OCI-LY7 (cell line): ENCODE data around the gene NOL12. TPM values are rescaled to one million over a fixed set of nuclear protein-coding genes. Genes with fewer than 3 reads are reported as not detected.

Experiments used
- BruUV-seq: library from RNA; stranded (reverse); fragments of 400-500 nt; replicated peaks from 2 replicates; lab custom pipeline; 2021; lab: Mats Ljungman, UMichigan
- CTCF ChIA-PET: fragments of 300-600 bp; sonication (Branson Sonifier 250); formaldehyde crosslinking; loops from one replicate; lab custom pipeline; 2022; ENCODE audit warnings: antibody characterized with exemption; ENCODE audit not compliant: unreplicated experiment; lab: Charles Lee
- POLR2A ChIA-PET: fragments of 300-600 bp; sonication (Branson Sonifier 250); formaldehyde crosslinking; loops from one replicate; lab custom pipeline; 2022; ENCODE audit warnings: antibody characterized with exemption; lab: Charles Lee
- DNase-seq: peaks from one replicate; pipeline ENCODE4 v3.0.0-alpha.2; 2015; ENCODE audit warnings: low spot score
- H2AFZ ChIP-seq: fragments of 200-600 bp; sonication (generic), shearing (Covaris generic); 2 replicates; pipeline ENCODE4 v1.6.1; 2014; ENCODE audit warnings: mild to moderate bottlenecking, antibody characterized with exemption, low read length, moderate library complexity
- H3K27ac ChIP-seq: fragments of 200-600 bp; sonication (generic); 2 replicates; pipeline ENCODE4 v1.5.1; 2014; ENCODE audit warnings: mixed run types, low read depth, mild to moderate bottlenecking, moderate library complexity, low read length, inconsistent platforms; ENCODE audit not compliant: poor library complexity, severe bottlenecking
- H3K36me3 ChIP-seq: fragments of 200-600 bp; sonication (generic); 2 replicates; pipeline ENCODE4 v1.6.1; 2014; ENCODE audit warnings: mild to moderate bottlenecking, antibody characterized with exemption, low read length, moderate library complexity, mixed read lengths; ENCODE audit not compliant: insufficient read depth
- H3K4me1 ChIP-seq: fragments of 200-600 bp; sonication (generic); 2 replicates; pipeline ENCODE4 v1.5.1; 2014; ENCODE audit warnings: mild to moderate bottlenecking, low read length; ENCODE audit not compliant: insufficient read depth, poor library complexity, severe bottlenecking
- H3K4me2 ChIP-seq: fragments of 200-600 bp; sonication (generic); 2 replicates; pipeline ENCODE4 v1.6.1; 2014; ENCODE audit warnings: mild to moderate bottlenecking, low read length
- H3K4me3 ChIP-seq: fragments of 200-600 bp; sonication (generic); 2 replicates; pipeline ENCODE4 v1.5.1; 2014; ENCODE audit warnings: mild to moderate bottlenecking, low read depth, low read length; ENCODE audit not compliant: poor library complexity, severe bottlenecking
- H3K79me2 ChIP-seq: fragments of 200-600 bp; sonication (generic); 2 replicates; pipeline ENCODE4 v1.6.1; 2016; ENCODE audit warnings: low read depth, mild to moderate bottlenecking, low read length, moderate library complexity, mixed read lengths; ENCODE audit not compliant: insufficient read depth
- H3K9me2 ChIP-seq: fragments of 200-600 bp; sonication (generic); 2 replicates; pipeline ENCODE4 v1.6.1; 2016; ENCODE audit warnings: mild to moderate bottlenecking, low read length, mixed read lengths; ENCODE audit not compliant: insufficient read depth
- H3K9me3 ChIP-seq: fragments of 200-600 bp; sonication (generic); 2 replicates; pipeline ENCODE4 v1.6.1; 2014; ENCODE audit warnings: mild to moderate bottlenecking, mixed run types, low read length, mixed read lengths
- H4K20me1 ChIP-seq: fragments of 200-600 bp; sonication (generic); 2 replicates; pipeline ENCODE4 v1.6.1; 2014; ENCODE audit warnings: mild to moderate bottlenecking, antibody characterized with exemption, low read length, moderate library complexity, mixed read lengths; ENCODE audit not compliant: insufficient read depth
- EZH2phosphoT487 ChIP-seq: fragments of 200-600 bp; sonication (generic); IDR thresholded peaks from 2 replicates; pipeline ENCODE4 v1.6.1; 2018; ENCODE audit warnings: low read depth, borderline replicate concordance, mild to moderate bottlenecking, mixed run types, antibody characterized with exemption, low read length, moderate library complexity, mixed read lengths
- intact Hi-C: fragments of 100-400 bp; cut with micrococcal nuclease; formaldehyde crosslinking; loops from one replicate; pipeline ENCODE4 v1.10.0; 2022; ENCODE audit not compliant: unreplicated experiment
- total RNA-seq, 2 experiments: library from RNA; depleted of rRNA in 1 of 2; stranded (reverse); fragments of >200 nt in 1 of 2; shearing (Covaris generic) in 1 of 2; gene quantifications; 2 replicates each; pipeline ENCODE4 v1.2.3, GENCODE V29; 2014 to 2022
- TF ChIP-seq, protein P1 (sequence below): fragments of 200-600 bp; sonication (generic); conservative IDR thresholded peaks from 2 replicates; pipeline ENCODE4 v1.5.1; 2014; ENCODE audit warnings: mild to moderate bottlenecking, antibody characterized with exemption, low read length, moderate library complexity, mixed read lengths

Gene NOL12
- total RNA-seq, 2 experiments from 2014 or later: 62.3 to 64.6 TPM

DNA sequence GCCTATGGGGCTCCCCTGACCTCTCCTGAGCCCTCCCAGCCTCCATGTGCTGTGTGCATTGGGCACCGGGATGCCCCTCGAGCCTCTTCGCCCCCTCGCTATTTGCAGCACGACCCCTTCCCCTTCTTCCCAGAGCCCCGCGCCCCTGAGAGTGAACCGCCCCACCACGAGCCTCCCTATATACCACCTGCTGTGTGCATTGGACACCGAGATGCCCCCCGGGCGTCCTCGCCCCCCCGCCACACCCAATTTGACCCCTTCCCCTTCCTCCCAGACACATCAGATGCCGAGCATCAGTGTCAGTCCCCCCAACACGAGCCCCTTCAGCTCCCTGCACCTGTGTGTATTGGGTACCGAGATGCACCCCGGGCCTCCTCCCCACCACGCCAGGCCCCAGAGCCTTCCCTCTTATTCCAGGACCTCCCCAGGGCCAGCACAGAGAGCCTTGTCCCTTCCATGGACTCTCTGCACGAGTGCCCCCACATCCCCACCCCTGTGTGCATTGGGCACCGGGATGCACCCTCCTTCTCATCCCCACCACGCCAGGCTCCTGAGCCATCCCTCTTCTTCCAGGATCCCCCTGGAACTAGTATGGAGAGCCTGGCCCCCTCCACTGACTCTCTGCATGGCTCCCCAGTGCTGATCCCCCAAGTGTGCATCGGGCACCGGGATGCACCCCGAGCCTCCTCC is 39.6 kb downstream of the NOL12 start:
- POLR2A ChIA-PET: interaction anchor here (0.6 kb wide), 1 partner anchor 1010 kb away, joined by 5 read pairs; no protein-coding TSS in a partner anchor
- Histone ChIP-seq H3K9me3 (no peaks in the 10 kb centered on the region), H3K4me3 (no peak overlapping the region), H3K4me1 (no peaks in the 10 kb centered on the region), H3K9me2 (no peaks in the 10 kb centered on the region), H2AFZ (no peak overlapping the region), H3K27ac (no peak overlapping the region), H3K79me2 (no peaks in the 10 kb centered on the region), H3K4me2 (no peak overlapping the region), H3K36me3 (no peaks in the 10 kb centered on the region), H4K20me1 (no peaks in the 10 kb centered on the region)
- no peak for TF ChIP-seq EZH2phosphoT487
- TF ChIP-seq, protein P1, sequence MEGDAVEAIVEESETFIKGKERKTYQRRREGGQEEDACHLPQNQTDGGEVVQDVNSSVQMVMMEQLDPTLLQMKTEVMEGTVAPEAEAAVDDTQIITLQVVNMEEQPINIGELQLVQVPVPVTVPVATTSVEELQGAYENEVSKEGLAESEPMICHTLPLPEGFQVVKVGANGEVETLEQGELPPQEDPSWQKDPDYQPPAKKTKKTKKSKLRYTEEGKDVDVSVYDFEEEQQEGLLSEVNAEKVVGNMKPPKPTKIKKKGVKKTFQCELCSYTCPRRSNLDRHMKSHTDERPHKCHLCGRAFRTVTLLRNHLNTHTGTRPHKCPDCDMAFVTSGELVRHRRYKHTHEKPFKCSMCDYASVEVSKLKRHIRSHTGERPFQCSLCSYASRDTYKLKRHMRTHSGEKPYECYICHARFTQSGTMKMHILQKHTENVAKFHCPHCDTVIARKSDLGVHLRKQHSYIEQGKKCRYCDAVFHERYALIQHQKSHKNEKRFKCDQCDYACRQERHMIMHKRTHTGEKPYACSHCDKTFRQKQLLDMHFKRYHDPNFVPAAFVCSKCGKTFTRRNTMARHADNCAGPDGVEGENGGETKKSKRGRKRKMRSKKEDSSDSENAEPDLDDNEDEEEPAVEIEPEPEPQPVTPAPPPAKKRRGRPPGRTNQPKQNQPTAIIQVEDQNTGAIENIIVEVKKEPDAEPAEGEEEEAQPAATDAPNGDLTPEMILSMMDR: no peak
- no TSS peak for BruUV-seq
- CTCF ChIA-PET: no interaction called here
- DNase-seq: no peak
- intact Hi-C loops: no loop called here

DNA sequence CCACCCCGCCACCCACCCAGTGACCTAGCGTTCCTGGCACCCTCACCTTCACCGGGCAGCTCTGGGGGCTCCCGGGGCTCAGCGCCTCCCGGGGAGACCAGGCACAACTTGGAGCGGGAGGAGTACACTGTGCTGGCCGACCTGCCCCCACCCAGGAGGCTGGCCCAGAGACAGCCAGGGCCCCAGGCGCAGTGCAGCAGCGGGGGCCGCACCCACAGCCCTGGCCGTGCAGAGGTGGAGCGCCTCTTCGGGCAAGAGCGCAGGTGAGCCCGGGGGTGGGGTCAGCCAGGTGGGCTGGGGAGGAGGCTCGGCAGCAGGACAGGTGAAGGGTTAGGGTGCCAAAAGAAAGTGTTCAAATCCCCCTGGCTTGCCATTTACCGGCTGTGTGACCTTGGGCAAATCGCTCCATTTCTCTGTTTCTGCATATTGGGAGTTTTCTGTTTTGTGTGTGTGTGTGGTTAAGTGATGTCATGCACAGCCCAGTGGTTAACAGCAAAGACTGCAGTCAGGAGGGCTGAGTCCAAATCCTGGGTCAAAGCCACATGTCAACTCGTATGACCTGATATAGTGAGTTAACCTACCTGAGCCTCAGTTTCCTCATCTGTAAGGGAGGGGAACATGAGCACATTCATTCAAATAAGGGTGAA is 40.2 kb downstream of the NOL12 start:
- ChIA-PET CTCF (no interaction called here), POLR2A (interaction anchor here (0.6 kb wide), 1 partner anchor 1009 kb away, joined by 5 read pairs; no protein-coding TSS in a partner anchor)
- no peaks in the 10 kb centered on the region for H3K79me2 ChIP-seq
- no peak for TF ChIP-seq EZH2phosphoT487
- TF ChIP-seq, protein P1: peak; percentile 41; the same call in 1 of the 2 replicates
- H3K27ac ChIP-seq: no peak overlapping the region
- peak; percentile 23 for DNase-seq
- no TSS peak for BruUV-seq
- no peak overlapping the region for H3K4me3 ChIP-seq
- intact Hi-C loops: no loop called here
- H3K36me3 ChIP-seq: no peaks in the 10 kb centered on the region
- H3K4me1 ChIP-seq: no peaks in the 10 kb centered on the region
- H3K9me3 ChIP-seq: no peaks in the 10 kb centered on the region
- H4K20me1 ChIP-seq: no peaks in the 10 kb centered on the region
- H2AFZ ChIP-seq: no peak overlapping the region
- H3K4me2 ChIP-seq: no peak overlapping the region
- H3K9me2 ChIP-seq: no peaks in the 10 kb centered on the region

DNA sequence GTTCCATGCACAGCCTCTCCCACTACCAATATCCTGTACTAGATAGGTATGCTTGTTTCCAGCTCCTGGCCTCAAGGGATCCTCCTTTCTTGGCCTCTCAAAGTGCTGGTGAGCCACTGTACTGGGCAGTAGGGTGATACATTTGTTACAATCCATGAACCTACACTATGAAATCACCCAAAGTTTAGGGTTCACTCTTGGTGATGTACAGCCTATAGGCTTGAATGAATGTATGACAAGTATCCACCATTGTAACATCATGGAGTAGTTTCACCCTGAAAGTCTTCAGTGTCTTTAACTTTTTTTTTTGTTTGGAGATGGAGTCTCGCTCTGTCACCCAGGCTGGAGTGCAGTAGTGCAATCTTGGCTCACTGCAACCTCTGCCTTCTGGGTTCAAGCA is 42.5 kb downstream of the NOL12 start:
- POLR2A ChIA-PET: interaction anchor here (0.7 kb wide), 2 partner anchors 85 to 176 kb away, joined by 3 to 6 read pairs; no protein-coding TSS in a partner anchor
- H3K27ac ChIP-seq: no peak overlapping the region
- no peaks in the 10 kb centered on the region for H4K20me1 ChIP-seq
- no peaks in the 10 kb centered on the region for H3K9me3 ChIP-seq
- DNase-seq: no peak
- intact Hi-C loops: no loop called here
- H3K36me3 ChIP-seq: no peaks in the 10 kb centered on the region
- H2AFZ ChIP-seq: no peak overlapping the region
- H3K4me2 ChIP-seq: no peak overlapping the region
- H3K79me2 ChIP-seq: no peaks in the 10 kb centered on the region
- CTCF ChIA-PET: no interaction called here
- TF ChIP-seq EZH2phosphoT487: no peak
- no peaks in the 10 kb centered on the region for H3K4me1 ChIP-seq
- no peak overlapping the region for H3K4me3 ChIP-seq
- H3K9me2 ChIP-seq: no peaks in the 10 kb centered on the region
- no TSS peak for BruUV-seq
